Neural cell (in vitro differentiated cells): Measurements from ENCODE around the gene FKBP10.
"Not testable (repeated sequence)": the region's sequence is repeated elsewhere in the genome, so short reads cannot be mapped to it uniquely, and the experiment has no call there.

Experiments
- EZH2 ChIP-seq: fragments of 200-600, 300-800 bp; shearing (Covaris generic), sonication (generic); IDR thresholded peaks from 2 replicates; pipeline ENCODE4 v1.6.1; 2014; ENCODE audit warnings: antibody characterized with exemption, low read length, borderline replicate concordance, mild to moderate bottlenecking; ENCODE audit not compliant: insufficient read depth, poor library complexity, severe bottlenecking
- MXI1 ChIP-seq: fragments of 450-650 bp; conservative IDR thresholded peaks from 2 replicates; pipeline ENCODE4 v1.6.1; 2014; ENCODE audit warnings: antibody characterized with exemption, mild to moderate bottlenecking; ENCODE audit not compliant: poor library complexity, severe bottlenecking
- RAD21 ChIP-seq: fragments of 450-650 bp; conservative IDR thresholded peaks from 2 replicates; pipeline ENCODE4 v1.6.1; 2014; ENCODE audit warnings: antibody characterized with exemption, mild to moderate bottlenecking, moderate library complexity
- SMC3 ChIP-seq: fragments of 450-650 bp; conservative IDR thresholded peaks from 2 replicates; pipeline ENCODE4 v1.6.1; 2014; ENCODE audit warnings: antibody characterized with exemption, mild to moderate bottlenecking, moderate library complexity; ENCODE audit not compliant: poor library complexity
- TF ChIP-seq, protein P1 (sequence below): fragments of 450-650 bp; IDR thresholded peaks from 2 replicates; pipeline ENCODE4 v1.5.1; 2014; ENCODE audit warnings: antibody characterized with exemption, mild to moderate bottlenecking, moderate library complexity; ENCODE audit not compliant: poor library complexity, severe bottlenecking

- TF ChIP-seq, protein P1, sequence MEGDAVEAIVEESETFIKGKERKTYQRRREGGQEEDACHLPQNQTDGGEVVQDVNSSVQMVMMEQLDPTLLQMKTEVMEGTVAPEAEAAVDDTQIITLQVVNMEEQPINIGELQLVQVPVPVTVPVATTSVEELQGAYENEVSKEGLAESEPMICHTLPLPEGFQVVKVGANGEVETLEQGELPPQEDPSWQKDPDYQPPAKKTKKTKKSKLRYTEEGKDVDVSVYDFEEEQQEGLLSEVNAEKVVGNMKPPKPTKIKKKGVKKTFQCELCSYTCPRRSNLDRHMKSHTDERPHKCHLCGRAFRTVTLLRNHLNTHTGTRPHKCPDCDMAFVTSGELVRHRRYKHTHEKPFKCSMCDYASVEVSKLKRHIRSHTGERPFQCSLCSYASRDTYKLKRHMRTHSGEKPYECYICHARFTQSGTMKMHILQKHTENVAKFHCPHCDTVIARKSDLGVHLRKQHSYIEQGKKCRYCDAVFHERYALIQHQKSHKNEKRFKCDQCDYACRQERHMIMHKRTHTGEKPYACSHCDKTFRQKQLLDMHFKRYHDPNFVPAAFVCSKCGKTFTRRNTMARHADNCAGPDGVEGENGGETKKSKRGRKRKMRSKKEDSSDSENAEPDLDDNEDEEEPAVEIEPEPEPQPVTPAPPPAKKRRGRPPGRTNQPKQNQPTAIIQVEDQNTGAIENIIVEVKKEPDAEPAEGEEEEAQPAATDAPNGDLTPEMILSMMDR: not testable (repeated sequence)
- TF ChIP-seq EZH2, SMC3, RAD21, MXI1: not testable (repeated sequence)
Observed at GRCh38 chr17:41839448-41839847, 26.6 kb downstream of the FKBP10 start.
